GM12878 (cell line): Measurements from ENCODE around the gene SLC9A3. TPM values are rescaled to one million over a fixed set of nuclear protein-coding genes. Genes with fewer than 3 reads are reported as not detected.

Source experiments
- ATAC-seq: fragments of 200-7000 bp; cut with Tn5 transposase; 3 replicates; pipeline ENCODE4 v1.9.1; 2020; ENCODE audit warnings: mild to moderate bottlenecking, moderate library complexity
- BruUV-seq: library from RNA; stranded (reverse); fragments of 400-500 nt; replicated peaks from 2 replicates; lab custom pipeline; 2021; lab: Mats Ljungman, UMichigan
- CTCF ChIA-PET: fragments of 300-600 bp; sonication (Branson Sonifier 250); formaldehyde crosslinking; extraction: SDS; loops from one replicate; lab custom pipeline; 2021; ENCODE audit warnings: inconsistent platforms; lab: Yijun Ruan, JAX
- POLR2A ChIA-PET: fragments of 350-600 bp; formaldehyde crosslinking; extraction: SDS; loops from one replicate; lab custom pipeline; 2021; ENCODE audit warnings: inconsistent platforms; lab: Charles Lee
- RAD21 ChIA-PET: fragments of 300-600 bp; sonication (Branson Sonifier 250); formaldehyde crosslinking; loops from one replicate; lab custom pipeline; 2023; ENCODE audit warnings: antibody characterized with exemption; ENCODE audit not compliant: unreplicated experiment; lab: Charles Lee
- SMC1A ChIA-PET: fragments of 300-600 bp; sonication (Branson Sonifier 250); formaldehyde crosslinking; loops from one replicate; lab custom pipeline; 2023; ENCODE audit not compliant: unreplicated experiment, uncharacterized antibody; lab: Charles Lee
- DNase-seq: peaks from one replicate; pipeline ENCODE4 v3.0.0-alpha.2; 2011; ENCODE audit warnings: low read depth, low spot score
- FAIRE-seq: peaks from 3 replicates; lab custom pipeline; 2011; peaks lifted over from hg19 to GRCh38; lab: Jason Lieb, UNC
- H2AFZ ChIP-seq: 2 replicates; pipeline ENCODE4 v1.6.0; 2011; ENCODE audit warnings: low read depth, low read length, control low read depth; ENCODE audit not compliant: control insufficient read depth
- H3K27ac ChIP-seq: 2 replicates; pipeline ENCODE4 v1.5.1; 2011; ENCODE audit warnings: control low read depth; ENCODE audit not compliant: control insufficient read depth, insufficient read depth
- H3K27me3 ChIP-seq, 2 experiments: replicated peaks in 1 of 2; 2 replicates each; pipeline versions ENCODE4 v1.6.0 to v1.6.1; 2011; ENCODE audit warnings: low read length in 1 of 2; ENCODE audit not compliant: control insufficient read depth in 2 of 2, insufficient read depth in 2 of 2
- H3K36me3 ChIP-seq, 2 experiments: 2 replicates each; pipeline ENCODE4 v1.5.1; 2011; ENCODE audit warnings: low read length in 1 of 2; ENCODE audit not compliant: control insufficient read depth in 2 of 2, insufficient read depth in 2 of 2
- H3K4me1 ChIP-seq: 2 replicates; pipeline ENCODE4 v1.6.1; 2011; ENCODE audit warnings: mild to moderate bottlenecking, low read length, moderate library complexity, mixed read lengths; ENCODE audit not compliant: control insufficient read depth, insufficient read depth
- H3K4me2 ChIP-seq: 2 replicates; pipeline ENCODE4 v1.6.0; 2011; ENCODE audit warnings: control low read depth; ENCODE audit not compliant: control insufficient read depth, insufficient read depth
- H3K4me3 ChIP-seq: fragments of 200-600 bp; sonication (generic); 2 replicates; pipeline ENCODE4 v1.5.1; 2016
- H3K79me2 ChIP-seq: 2 replicates; pipeline ENCODE4 v1.6.0; 2011; ENCODE audit warnings: low read length; ENCODE audit not compliant: control insufficient read depth, insufficient read depth
- H3K9ac ChIP-seq: 2 replicates; pipeline ENCODE4 v1.8.0; 2011; ENCODE audit warnings: low read length, control low read depth, mixed read lengths; ENCODE audit not compliant: control insufficient read depth, insufficient read depth
- H3K9me3 ChIP-seq: replicated peaks from 3 replicates; pipeline ENCODE4 v1.5.1; 2011; ENCODE audit warnings: mild to moderate bottlenecking, low read length; ENCODE audit not compliant: control insufficient read depth, insufficient read depth
- H4K20me1 ChIP-seq: 2 replicates; pipeline ENCODE4 v1.6.0; 2011; ENCODE audit not compliant: control insufficient read depth, insufficient read depth
- CREM ChIP-seq: IDR thresholded peaks from 2 replicates; pipeline ENCODE4 v1.6.1; 2014; ENCODE audit warnings: antibody characterized with exemption, low read depth
- CTCF ChIP-seq, 3 experiments: IDR thresholded peaks in 2 of 3; conservative IDR thresholded peaks in 1 of 3; 2 replicates each; pipeline ENCODE4 v1.5.1; 2011; ENCODE audit warnings: low read depth in 3 of 3, low read length in 3 of 3, mild to moderate bottlenecking in 3 of 3, control low read depth in 2 of 3, moderate library complexity in 2 of 3, inconsistent platforms in 1 of 3, mixed read lengths in 1 of 3; ENCODE audit not compliant: control insufficient read depth in 2 of 3, insufficient read depth in 1 of 3; ENCODE audit errors: extremely low read depth in 1 of 3
- DPF2 ChIP-seq: fragments of 450-650 bp; IDR thresholded peaks from 2 replicates; pipeline ENCODE4 v1.6.1; 2017; ENCODE audit warnings: mild to moderate bottlenecking
- IRF3 ChIP-seq: fragments of 450-650 bp; IDR thresholded peaks from 2 replicates; pipeline ENCODE4 v1.6.1; 2014; ENCODE audit warnings: mild to moderate bottlenecking
- IRF5 ChIP-seq: fragments of 450-650 bp; IDR thresholded peaks from 2 replicates; pipeline ENCODE4 v1.6.1; 2017; ENCODE audit warnings: borderline replicate concordance
- MEF2A ChIP-seq: IDR thresholded peaks from 2 replicates; pipeline ENCODE4 v1.6.1; 2011; ENCODE audit warnings: low read depth, mild to moderate bottlenecking, low read length, moderate library complexity; ENCODE audit not compliant: insufficient read depth
- PAX8 ChIP-seq: fragments of 450-650 bp; IDR thresholded peaks from 2 replicates; pipeline ENCODE4 v1.6.1; 2017; ENCODE audit warnings: mild to moderate bottlenecking, moderate library complexity
- RB1 ChIP-seq: fragments of 450-650 bp; formaldehyde crosslinking; IDR thresholded peaks from 2 replicates; pipeline ENCODE4 v1.6.1; 2017; ENCODE audit warnings: mild to moderate bottlenecking, borderline replicate concordance
- RELB ChIP-seq: fragments of 450-650 bp; IDR thresholded peaks from 2 replicates; pipeline ENCODE4 v1.6.1; 2017; ENCODE audit warnings: low read depth, mild to moderate bottlenecking, moderate library complexity
- ZNF274 ChIP-seq: IDR thresholded peaks from one replicate; pipeline ENCODE4 v1.8.0; 2011; ENCODE audit not compliant: insufficient read length, insufficient read depth
- WGBS: methylation state at CpG from one replicate; pipeline ENCODE4 v1.1.6; 2016; ENCODE audit warnings: low lambda C conversion rate; ENCODE audit not compliant: insufficient replicate concordance, insufficient coverage; ENCODE audit errors: missing lambda C conversion rate; 5-methylcytosine and 5-hydroxymethylcytosine counted together
- in situ Hi-C: fragments of 300-500 bp; cut with MboI; formaldehyde crosslinking; loops from 9 replicates; pipeline ENCODE4 v1.14.3; 2018; ENCODE audit warnings: mixed read lengths
- intact Hi-C: fragments of 100-400 bp; cut with micrococcal nuclease; formaldehyde crosslinking; loops from one replicate; pipeline ENCODE4 v1.14.2; 2022; ENCODE audit not compliant: unreplicated experiment
- polyA plus RNA-seq, 11 experiments: library from polyadenylated mRNA; depleted of rRNA in 4 of 11; unstranded in 6 of 11; stranded (reverse) in 5 of 11; fragments of >200 nt; fragmentation: Nextera tagmentation in 4 of 11; fragmentation: Illumina TruSeq in 1 of 11; extraction: Ambion mirVana in 4 of 11; extraction: Trizol in 1 of 11; gene quantifications; 1 replicate in 1 of 11; 2 replicates in 10 of 11; pipeline versions ENCODE4 v1.2.1 to v1.2.3, GENCODE V29; 2011 to 2016; ENCODE audit warnings: inconsistent platforms in 2 of 11, missing spikeins in 2 of 11, low read depth in 1 of 11
- total RNA-seq, 4 experiments: library from RNA; depleted of rRNA in 3 of 4; stranded (reverse); fragments of >200 nt in 3 of 4; fragmentation: Illumina TruSeq in 1 of 4; extraction: Trizol in 1 of 4; gene quantifications; 2 replicates each; pipeline versions ENCODE4 v1.2.1 to v1.2.3, GENCODE V29; 2013 to 2021

The SLC9A3 gene
- total and polyA plus RNA-seq, 10 of the 15 experiments (the other 5 are each of a cell fraction or from before 2014, with no cell fraction given) = 0.04 to 5.2 (median 2.3) TPM; not detected in 1

- ChIA-PET CTCF (no interaction called here), SMC1A (no interaction called here), POLR2A (no interaction called here)
- no peak for ATAC-seq
- no peaks in the 10 kb centered on the region for H4K20me1 ChIP-seq
- H3K79me2 ChIP-seq = peaks cover 16% of the 10 kb centered on the region
- H3K9ac ChIP-seq = no peak overlapping the region
- TF ChIP-seq RELB (no peak), PAX8 (no peak), RB1 (no peak)
- TF ChIP-seq, all 136 proteins: peak for 0
- no peaks in the 10 kb centered on the region for H3K9me3 ChIP-seq
- H3K27me3 ChIP-seq = no peaks in the 10 kb centered on the region
- intact Hi-C loops (loop anchor here (10.0 kb wide), 1 partner anchor 139 kb away; the partner anchor contains the start of gene CEP72), in situ Hi-C loops (no loop called here)
- no peaks in the 10 kb centered on the region for H3K36me3 ChIP-seq
- WGBS = 84% methylated on average over 47 of the region's 51 CpGs
- no peak overlapping the region for H3K27ac ChIP-seq
- BruUV-seq = no TSS peak
- RAD21 ChIA-PET = no interaction called here
- no peak for DNase-seq
- no peak for FAIRE-seq
- no peak overlapping the region for H3K4me3 ChIP-seq
- H3K4me2 ChIP-seq = no peak overlapping the region
- H3K4me1 ChIP-seq = peaks cover 4% of the 10 kb centered on the region
- H2AFZ ChIP-seq = no peak overlapping the region
These were observed 48.0 kb downstream of the SLC9A3 start for GRCh38 chr5:476102-476813.

GRCh38 chr5:475704-476101 is 48.5 kb downstream of the SLC9A3 start:
- no peaks in the 10 kb centered on the region for H3K9me3 ChIP-seq
- POLR2A ChIA-PET = interaction anchor here (0.6 kb wide), 1 partner anchor 130 kb away, joined by 3 read pairs; no protein-coding TSS in a partner anchor
- no peak for ATAC-seq
- H3K27ac ChIP-seq = no peak overlapping the region
- H4K20me1 ChIP-seq = no peaks in the 10 kb centered on the region
- in situ Hi-C loops = no loop called here
- no peak for FAIRE-seq
- no peak overlapping the region for H3K4me2 ChIP-seq
- H3K27me3 ChIP-seq = no peaks in the 10 kb centered on the region
- DNase-seq = no peak
- peaks cover 4% of the 10 kb centered on the region for H3K4me1 ChIP-seq
- intact Hi-C loops = loop anchor here (10.0 kb wide), 1 partner anchor 139 kb away; the partner anchor contains the start of gene CEP72
- H2AFZ ChIP-seq = no peak overlapping the region
- RAD21 ChIA-PET = no interaction called here
- no peak overlapping the region for H3K4me3 ChIP-seq
- no peak overlapping the region for H3K9ac ChIP-seq
- CTCF ChIA-PET = no interaction called here
- H3K79me2 ChIP-seq = peaks cover 21% of the 10 kb centered on the region
- SMC1A ChIA-PET = no interaction called here
- H3K36me3 ChIP-seq = no peaks in the 10 kb centered on the region
- WGBS = 91% methylated on average over 7 of the region's 8 CpGs
- BruUV-seq = no TSS peak
- TF ChIP-seq CTCF (IDR thresholded peaks at IDR 0.05 in 2 of 3, conservative IDR thresholded peaks at IDR 0.05 in 1 of 3; ENCODE audit: control insufficient read depth in 2 of 3, extremely low read depth in 1 of 3, insufficient read depth in 1 of 3, low read depth in 3 of 3, low read length in 3 of 3) (no peak), CREM (no peak), ZNF274 (no peak), MEF2A (no peak), IRF5 (no peak), DPF2 (no peak), IRF3 (no peak)
